HG02759 (cell line): ENCODE data around the gene CCSAP.
"Not testable (repeated sequence)": the region's sequence is repeated elsewhere in the genome, so short reads cannot be mapped to it uniquely, and the experiment has no call there.

Experiments used
- ATAC-seq: cut with Tn5 transposase; IDR thresholded peaks from one replicate; pipeline ENCODE4 v1.9.1; 2021; ENCODE audit warnings: mild to moderate bottlenecking, moderate library complexity; ENCODE audit not compliant: unreplicated experiment

The CCSAP gene

GRCh38 chr1:229327765-229328164, 15.1 kb downstream of the CCSAP start:
- not testable (repeated sequence) for ATAC-seq

GRCh38 chr1:229326601-229327000, 16.2 kb downstream of the CCSAP start:
- ATAC-seq, result no peak

- peak; percentile 70 for ATAC-seq
Measured at GRCh38 chr1:229325853-229326487, 16.9 kb downstream of the CCSAP start.

GRCh38 chr1:229325401-229325800, 17.4 kb downstream of the CCSAP start:
- ATAC-seq, result peak; percentile 16

GRCh38 chr1:229323885-229324553, 18.8 kb downstream of the CCSAP start:
- no peak for ATAC-seq

GRCh38 chr1:229323201-229323600, 19.6 kb downstream of the CCSAP start:
- no peak for ATAC-seq

- no peak for ATAC-seq
Measured at GRCh38 chr1:229319487-229319886, 23.4 kb downstream of the CCSAP start.

GRCh38 chr1:229318056-229318455, 24.8 kb downstream of the CCSAP start:
- ATAC-seq, result no peak

- ATAC-seq, result no peak
Measured at GRCh38 chr1:229316166-229316565, 26.7 kb downstream of the CCSAP start.

- ATAC-seq, result no peak
Measured at GRCh38 chr1:229310833-229311232, 32.0 kb downstream of the CCSAP start.

- no peak for ATAC-seq
Measured at GRCh38 chr1:229309684-229310083, 33.2 kb downstream of the CCSAP start.

- ATAC-seq, result no peak
Measured at GRCh38 chr1:229309074-229309473, 33.8 kb downstream of the CCSAP start.

- no peak for ATAC-seq
Measured at GRCh38 chr1:229305392-229305791, 37.5 kb downstream of the CCSAP start.

- no peak for ATAC-seq
Measured at GRCh38 chr1:229303855-229304254, 39.0 kb downstream of the CCSAP start.

- no peak for ATAC-seq
Measured at GRCh38 chr1:229302740-229303139, 40.1 kb downstream of the CCSAP start.

- ATAC-seq, result no peak
Measured at GRCh38 chr1:229300099-229300757, 42.6 kb downstream of the CCSAP start.

- no peak for ATAC-seq
Measured at GRCh38 chr1:229298887-229299503, 43.9 kb downstream of the CCSAP start.

- ATAC-seq, result no peak
Measured at GRCh38 chr1:229298420-229298819, 44.4 kb downstream of the CCSAP start.

- ATAC-seq, result no peak
Measured at GRCh38 chr1:229297746-229298145, 45.1 kb downstream of the CCSAP start.

- ATAC-seq, result no peak
Measured at GRCh38 chr1:229296541-229296941, 46.3 kb downstream of the CCSAP start.

GRCh38 chr1:229295745-229296144, 47.1 kb downstream of the CCSAP start:
- ATAC-seq, result no peak
